GM12801 (cell line): ENCODE data around the gene CRTAP.

ENCODE experiments used
- CTCF ChIP-seq: IDR thresholded peaks from one replicate; pipeline ENCODE4 v1.5.1; 2011; ENCODE audit warnings: control low read depth; ENCODE audit not compliant: insufficient read length; ENCODE audit errors: extremely low read depth

Gene CRTAP

GRCh38 chr3:33076952-33077351 is 36.9 kb upstream of the CRTAP start:
- TF ChIP-seq CTCF = no peak

DNA sequence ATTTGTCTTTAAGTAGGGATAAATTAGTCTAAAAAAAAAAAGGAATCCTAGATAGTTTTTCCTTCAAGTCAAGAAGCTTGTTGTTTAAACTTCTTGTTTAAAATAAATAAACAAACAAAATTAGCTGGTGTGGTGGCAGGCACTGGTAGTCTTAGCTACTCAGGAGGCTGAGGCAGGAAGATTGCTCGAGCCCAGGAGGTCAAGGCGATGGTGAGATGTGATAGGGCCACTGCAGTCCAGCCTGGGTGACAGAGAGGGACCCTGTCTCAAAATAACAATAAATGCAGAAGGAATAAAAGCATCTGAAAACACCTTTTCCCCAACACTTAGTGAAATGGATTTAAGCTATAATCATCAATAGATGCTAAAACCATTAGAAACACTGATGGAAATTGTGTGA is 35.8 kb upstream of the CRTAP start:
- no peak for TF ChIP-seq CTCF

GRCh38 chr3:33081812-33082211 is 32.0 kb upstream of the CRTAP start:
- no peak for TF ChIP-seq CTCF

GRCh38 chr3:33083958-33084357 is 29.9 kb upstream of the CRTAP start:
- TF ChIP-seq CTCF = no peak

DNA sequence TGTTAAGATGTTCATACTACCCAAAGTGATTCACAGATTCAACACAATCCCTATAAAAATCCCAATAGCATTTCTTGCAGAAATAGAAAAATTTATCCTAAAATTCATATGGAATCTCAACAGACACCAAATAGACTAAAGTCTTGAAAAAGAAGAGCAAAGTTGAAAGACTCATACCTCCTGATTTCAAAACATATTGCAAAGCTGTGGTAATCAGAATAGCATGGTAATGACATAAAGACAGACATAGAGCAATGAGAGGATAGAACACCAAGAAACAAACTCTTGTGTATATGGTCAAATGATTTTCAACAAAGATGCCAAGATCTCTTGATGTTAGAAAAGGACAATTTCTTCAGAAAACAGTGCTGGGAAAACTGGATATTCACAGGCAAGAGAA is 25.1 kb upstream of the CRTAP start:
- TF ChIP-seq CTCF = no peak

GRCh38 chr3:33089515-33089914 is 24.3 kb upstream of the CRTAP start:
- TF ChIP-seq CTCF = no peak

- no peak for TF ChIP-seq CTCF
Measured at GRCh38 chr3:33091746-33092145, 22.1 kb upstream of the CRTAP start.
